HUES6 (cell line): Measurements from ENCODE around the gene TTC28.
"Not testable (repeated sequence)": the region's sequence is repeated elsewhere in the genome, so short reads cannot be mapped to it uniquely, and the experiment has no call there.

Experiments used
- H3K27ac ChIP-seq: 2 replicates; pipeline ENCODE4 v1.7.0; 2013; ENCODE audit warnings: low read depth, mild to moderate bottlenecking, low read length, inconsistent platforms
- H3K27me3 ChIP-seq: 2 replicates; pipeline ENCODE4 v1.6.1; 2013; ENCODE audit warnings: low read length; ENCODE audit not compliant: control insufficient read depth, insufficient read depth
- H3K36me3 ChIP-seq: 2 replicates; pipeline ENCODE4 v1.6.1; 2013; ENCODE audit warnings: low read length; ENCODE audit not compliant: control insufficient read depth, insufficient read depth
- H3K4me1 ChIP-seq: 2 replicates; pipeline ENCODE4 v1.6.1; 2013; ENCODE audit warnings: low read length; ENCODE audit not compliant: control insufficient read depth, insufficient read depth
- H3K4me3 ChIP-seq: 2 replicates; pipeline ENCODE4 v1.5.1; 2013; ENCODE audit warnings: low read depth, low read length
- H3K9ac ChIP-seq: one replicate; pipeline ENCODE4 v1.6.1; 2013; ENCODE audit warnings: mild to moderate bottlenecking, low read length
- H3K9me3 ChIP-seq: 2 replicates; pipeline ENCODE4 v1.6.1; 2013; ENCODE audit warnings: low read depth, low read length; ENCODE audit not compliant: control insufficient read depth, insufficient read depth

The TTC28 gene

GRCh38 chr22:28679611-28680287 is at the start of gene TTC28:
TSS of gene TTC28 (minus strand) at chr22:28679840. CDS start at chr22:28679723, 117 bp downstream.
- not testable (repeated sequence) for H3K4me1 ChIP-seq, H3K36me3 ChIP-seq, H3K27me3 ChIP-seq, H3K27ac ChIP-seq, H3K9me3 ChIP-seq
- H3K9ac ChIP-seq: peak within 1 kb of the TSS; percentile 66
- H3K4me3 ChIP-seq: peak within 1 kb of the TSS; percentile 79

- Histone ChIP-seq H3K4me3 (no peak overlapping the region), H3K4me1 (no peaks in the 10 kb centered on the region), H3K36me3 (peaks cover 71% of the 10 kb centered on the region), H3K27me3 (no peaks in the 10 kb centered on the region), H3K9me3 (no peaks in the 10 kb centered on the region), H3K27ac (no peak overlapping the region), H3K9ac (no peak overlapping the region)
Observed at GRCh38 chr22:28728621-28729313, 49.1 kb upstream of the TTC28 start.

- Histone ChIP-seq H3K27ac (no peak overlapping the region), H3K9me3 (no peaks in the 10 kb centered on the region), H3K4me3 (no peak overlapping the region), H3K36me3 (peaks cover 70% of the 10 kb centered on the region), H3K27me3 (no peaks in the 10 kb centered on the region), H3K4me1 (no peaks in the 10 kb centered on the region), H3K9ac (no peak overlapping the region)
Observed at GRCh38 chr22:28728002-28728401, 48.4 kb upstream of the TTC28 start.

- Histone ChIP-seq H3K4me3 (no peak overlapping the region), H3K27me3 (no peaks in the 10 kb centered on the region), H3K9ac (no peak overlapping the region), H3K4me1 (no peaks in the 10 kb centered on the region), H3K9me3 (no peaks in the 10 kb centered on the region), H3K27ac (no peak overlapping the region), H3K36me3 (peaks cover 65% of the 10 kb centered on the region)
Observed at GRCh38 chr22:28718044-28718443, 38.4 kb upstream of the TTC28 start.

GRCh38 chr22:28716686-28717085 is 37.0 kb upstream of the TTC28 start:
- Histone ChIP-seq H3K9ac (no peak overlapping the region), H3K27me3 (no peaks in the 10 kb centered on the region), H3K36me3 (peaks cover 71% of the 10 kb centered on the region)

GRCh38 chr22:28715611-28716010 is 36.0 kb upstream of the TTC28 start:
- no peak overlapping the region for H3K9ac ChIP-seq
- H3K27me3 ChIP-seq: no peaks in the 10 kb centered on the region
- H3K4me1 ChIP-seq: no peaks in the 10 kb centered on the region
- no peak overlapping the region for H3K4me3 ChIP-seq
- H3K27ac ChIP-seq: no peak overlapping the region
- H3K9me3 ChIP-seq: no peaks in the 10 kb centered on the region
- H3K36me3 ChIP-seq: peaks cover 72% of the 10 kb centered on the region

More at GRCh38 chr22:28716686-28717085, 37.0 kb upstream of the TTC28 start:
- Histone ChIP-seq H3K4me1 (no peaks in the 10 kb centered on the region), H3K27ac (no peak overlapping the region), H3K4me3 (no peak overlapping the region), H3K9me3 (no peaks in the 10 kb centered on the region)

GRCh38 chr22:28714043-28714628 is 34.5 kb upstream of the TTC28 start:
- Histone ChIP-seq H3K36me3 (peaks cover 75% of the 10 kb centered on the region), H3K9ac (no peak overlapping the region), H3K4me3 (no peak overlapping the region), H3K27ac (no peak overlapping the region), H3K4me1 (no peaks in the 10 kb centered on the region), H3K27me3 (no peaks in the 10 kb centered on the region), H3K9me3 (no peaks in the 10 kb centered on the region)

- Histone ChIP-seq H3K27me3 (no peaks in the 10 kb centered on the region), H3K4me1 (no peaks in the 10 kb centered on the region), H3K9me3 (no peaks in the 10 kb centered on the region), H3K27ac (no peak overlapping the region), H3K9ac (no peak overlapping the region), H3K36me3 (peaks cover 78% of the 10 kb centered on the region), H3K4me3 (no peak overlapping the region)
Observed at GRCh38 chr22:28711820-28712777, 32.5 kb upstream of the TTC28 start.

- Histone ChIP-seq H3K27me3 (no peaks in the 10 kb centered on the region), H3K9ac (no peak overlapping the region), H3K9me3 (no peaks in the 10 kb centered on the region), H3K36me3 (peaks cover 78% of the 10 kb centered on the region), H3K4me1 (no peaks in the 10 kb centered on the region), H3K27ac (no peak overlapping the region), H3K4me3 (no peak overlapping the region)
Observed at GRCh38 chr22:28711341-28711740, 31.7 kb upstream of the TTC28 start.

- no peak overlapping the region for H3K9ac ChIP-seq
- H3K36me3 ChIP-seq: peaks cover 81% of the 10 kb centered on the region
- no peaks in the 10 kb centered on the region for H3K27me3 ChIP-seq
- H3K4me3 ChIP-seq: no peak overlapping the region
- no peaks in the 10 kb centered on the region for H3K9me3 ChIP-seq
- no peaks in the 10 kb centered on the region for H3K4me1 ChIP-seq
- H3K27ac ChIP-seq: no peak overlapping the region
Observed at GRCh38 chr22:28710576-28711191, 31.0 kb upstream of the TTC28 start.
